NK-92 (cell line): ENCODE measurements around the gene SCARB2.
A peak's percentile ranks its signal among the peaks of the same experiment; 100 is the strongest.
"Not testable (repeated sequence)": the region's sequence is repeated elsewhere in the genome, so short reads cannot be mapped to it uniquely, and the experiment has no call there.

Experiments
- DNase-seq: peaks from one replicate; lab custom pipeline; 2025; ENCODE audit not compliant: unreplicated experiment; lab: John Stamatoyannopoulos, UW

Gene SCARB2

GRCh38 chr4:76213415-76214176 is at the start of gene SCARB2:
Gene SCARB2, minus strand, starts transcription at chr4:76213824. Its CDS starts 281 bp downstream, at chr4:76213543.
- DNase-seq = peak; percentile 8

- no peak for DNase-seq
These were observed 46.9 kb upstream of the SCARB2 start for GRCh38 chr4:76260571-76260970.

- DNase-seq = no peak
These were observed 44.2 kb upstream of the SCARB2 start for GRCh38 chr4:76257824-76258223.

- no peak for DNase-seq
These were observed 43.3 kb upstream of the SCARB2 start for GRCh38 chr4:76256968-76257367.

- DNase-seq = no peak
These were observed 42.4 kb upstream of the SCARB2 start for GRCh38 chr4:76256032-76256431.

GRCh38 chr4:76253511-76253910 is 39.9 kb upstream of the SCARB2 start:
- no peak for DNase-seq

- no peak for DNase-seq
These were observed 38.6 kb upstream of the SCARB2 start for GRCh38 chr4:76252271-76252653.

GRCh38 chr4:76251441-76252270 is 38.0 kb upstream of the SCARB2 start, which contains the start of gene FAM47E:
Gene FAM47E, plus strand, starts transcription at chr4:76251721. Its CDS starts 26 bp downstream, at chr4:76251747.
- DNase-seq = no peak

- no peak for DNase-seq
These were observed 37.3 kb upstream of the SCARB2 start for GRCh38 chr4:76250962-76251361.

GRCh38 chr4:76246852-76247251 is 33.2 kb upstream of the SCARB2 start:
- DNase-seq = no peak

GRCh38 chr4:76246025-76246424 is 32.4 kb upstream of the SCARB2 start:
- no peak for DNase-seq

- not testable (repeated sequence) for DNase-seq
These were observed 30.3 kb upstream of the SCARB2 start for GRCh38 chr4:76243877-76244276.

- no peak for DNase-seq
These were observed 26.6 kb upstream of the SCARB2 start for GRCh38 chr4:76240236-76240635.

- no peak for DNase-seq
These were observed 25.1 kb upstream of the SCARB2 start for GRCh38 chr4:76238701-76239100.

- no peak for DNase-seq
These were observed 24.6 kb upstream of the SCARB2 start for GRCh38 chr4:76238236-76238635.

GRCh38 chr4:76235915-76236314 is 22.3 kb upstream of the SCARB2 start:
- DNase-seq = no peak

- no peak for DNase-seq
These were observed 21.8 kb upstream of the SCARB2 start for GRCh38 chr4:76235407-76235806.

GRCh38 chr4:76234679-76235044 is 21.0 kb upstream of the SCARB2 start:
- no peak for DNase-seq

GRCh38 chr4:76233967-76234678 is 20.5 kb upstream of the SCARB2 start:
- DNase-seq = no peak

- no peak for DNase-seq
These were observed 19.9 kb upstream of the SCARB2 start for GRCh38 chr4:76233529-76233928.

- DNase-seq = no peak
These were observed 19.5 kb upstream of the SCARB2 start for GRCh38 chr4:76233083-76233482.

- DNase-seq = no peak
These were observed 19.1 kb upstream of the SCARB2 start for GRCh38 chr4:76232681-76233080.
